ENCODE measurements around the gene TEP1.

- TF ChIP-seq FOSL1 (IDR thresholded peaks at IDR 0.05; ENCODE audit: insufficient read depth, low read depth, low read length) (no peak), CTCF (IDR thresholded peaks at IDR 0.05; ENCODE audit: control extremely low read depth in 1 of 3, insufficient read depth in 1 of 3, low read depth in 1 of 3, low read length in 3 of 3) (no peak), TCF12 (IDR thresholded peaks at IDR 0.05; ENCODE audit: low read depth, low read length) (no peak), ASH2L (IDR thresholded peaks at IDR 0.05; ENCODE audit: low read length) (no peak), EZH2 (IDR thresholded peaks at IDR 0.05; ENCODE audit: low read depth, low read length, severe bottlenecking) (no peak), POLR2AphosphoS5 (IDR thresholded peaks at IDR 0.05; ENCODE audit: low read depth, low read length) (no peak), RBBP5 (IDR thresholded peaks at IDR 0.05; ENCODE audit: borderline replicate concordance, low read depth, low read length) (no peak), POLR2A (IDR thresholded peaks at IDR 0.05; ENCODE audit: control extremely low read depth in 1 of 2, low read depth in 2 of 2, low read length in 2 of 2) (no peak), EGR1 (IDR thresholded peaks at IDR 0.05; ENCODE audit: borderline replicate concordance, low read depth, low read length) (no peak)
These were observed 27.2 kb upstream of the TEP1 start for GRCh38 chr14:20440465-20440864.
